CD4-positive, alpha-beta T cell treated with Interferon alpha-2 for 1 hour (primary cell): ENCODE results near the gene VWA5A.
"Not testable (repeated sequence)": the region's sequence is repeated elsewhere in the genome, so short reads cannot be mapped to it uniquely, and the experiment has no call there.

ENCODE experiments used
- DNase-seq, 2 donors: peaks; one replicate each; pipeline ENCODE4 v3.0.0-alpha.2; 2020 to 2022

VWA5A gene

GRCh38 chr11:124093330-124093729 is 21.9 kb upstream of the VWA5A start:
- no peak for DNase-seq

- DNase-seq = no peak
Observed at GRCh38 chr11:124094731-124095130, 20.5 kb upstream of the VWA5A start.

GRCh38 chr11:124096364-124096763 is 18.9 kb upstream of the VWA5A start:
- DNase-seq = no peak

GRCh38 chr11:124098141-124098540 is 17.1 kb upstream of the VWA5A start:
- DNase-seq = no peak

- DNase-seq = no peak
Observed at GRCh38 chr11:124101737-124102136, 13.5 kb upstream of the VWA5A start.

- no peak for DNase-seq
Observed at GRCh38 chr11:124108156-124108555, 7.1 kb upstream of the VWA5A start.

- no peak for DNase-seq
Observed at GRCh38 chr11:124109377-124109776, 5.9 kb upstream of the VWA5A start.

GRCh38 chr11:124110201-124110600 is 5.0 kb upstream of the VWA5A start:
- no peak for DNase-seq

GRCh38 chr11:124113890-124114289 is 1.4 kb upstream of the VWA5A start:
- no peak for DNase-seq

- no peak for DNase-seq
Observed at GRCh38 chr11:124115782-124116616, 749 bp downstream of the VWA5A start.

GRCh38 chr11:124119103-124119502 is 3.9 kb downstream of the VWA5A start:
- DNase-seq = no peak

GRCh38 chr11:124120891-124121290 is 5.6 kb downstream of the VWA5A start:
- no peak for DNase-seq

GRCh38 chr11:124122123-124122522 is 6.9 kb downstream of the VWA5A start:
- no peak for DNase-seq

- DNase-seq = no peak
Observed at GRCh38 chr11:124123622-124124021, 8.4 kb downstream of the VWA5A start.

- DNase-seq = not testable (repeated sequence)
Observed at GRCh38 chr11:124127134-124127533, 11.9 kb downstream of the VWA5A start.

GRCh38 chr11:124143034-124143433 is 27.8 kb downstream of the VWA5A start:
- no peak for DNase-seq

GRCh38 chr11:124147951-124148350 is 32.7 kb downstream of the VWA5A start:
- no peak for DNase-seq

GRCh38 chr11:124150684-124151083 is 35.4 kb downstream of the VWA5A start:
- DNase-seq = no peak

GRCh38 chr11:124152770-124153407 is 37.6 kb downstream of the VWA5A start:
- no peak for DNase-seq

- no peak for DNase-seq
Observed at GRCh38 chr11:124153821-124154220, 38.6 kb downstream of the VWA5A start.

GRCh38 chr11:124159481-124159880 is 44.2 kb downstream of the VWA5A start:
- no peak for DNase-seq

- DNase-seq = no peak
Observed at GRCh38 chr11:124160986-124161385, 45.7 kb downstream of the VWA5A start.

- no peak for DNase-seq
Observed at GRCh38 chr11:124167826-124168231, 52.6 kb downstream of the VWA5A start.

- no peak for DNase-seq
Observed at GRCh38 chr11:124168796-124169195, 53.5 kb downstream of the VWA5A start.
